Body of pancreas (tissue), 4 donors: ENCODE data around the gene TMEM158. TPM values are rescaled to one million over a fixed set of nuclear protein-coding genes. Genes with fewer than 3 reads are reported as not detected.

Experiments used
- ATAC-seq: fragments of 150-250 bp; one replicate; pipeline ENCODE4 v1.9.1; 2016
- DNase-seq, 4 donors: peaks; one replicate each; pipeline ENCODE4 v3.0.0-alpha.2; 2019
- H3K27ac ChIP-seq, 4 donors: fragments of 200-600 bp; sonication (generic); 1 replicate in 3 of 4; 2 replicates in 1 of 4; pipeline versions ENCODE4 v1.5.1 to v1.6.1; 2016 to 2019; ENCODE audit warnings: mild to moderate bottlenecking in 1 of 4, mixed read lengths in 1 of 4, moderate library complexity in 1 of 4
- H3K27me3 ChIP-seq, 2 donors: fragments of 200-600 bp; sonication (generic); one replicate each; pipeline ENCODE4 v1.6.0; 2016; ENCODE audit warnings: mild to moderate bottlenecking in 1 of 2
- H3K36me3 ChIP-seq, 2 donors: fragments of 200-600 bp; sonication (generic); replicated peaks in 1 of 2; 2 replicates each; pipeline ENCODE4 v1.5.1; 2016; ENCODE audit warnings: low read depth in 2 of 2; ENCODE audit not compliant: insufficient read depth in 1 of 2
- H3K4me1 ChIP-seq: fragments of 200-600 bp; sonication (generic); one replicate; pipeline ENCODE4 v1.6.0; 2016
- H3K4me3 ChIP-seq, 2 donors: fragments of 200-600 bp; sonication (generic); 1 replicate in 1 of 2; 2 replicates in 1 of 2; pipeline ENCODE4 v1.5.1; 2016 to 2019
- H3K9me3 ChIP-seq, 3 donors: fragments of 200-600 bp; sonication (generic); 1 replicate in 2 of 3; 2 replicates in 1 of 3; pipeline ENCODE4 v1.5.1; 2016
- POLR2A ChIP-seq, 3 donors: fragments of 450-650 bp; IDR thresholded peaks; one replicate each; pipeline ENCODE4 v1.6.1; 2016; ENCODE audit warnings: antibody characterized with exemption in 3 of 3, mild to moderate bottlenecking in 2 of 3
- WGBS, 2 donors: methylation state at CpG; one replicate each; pipeline ENCODE4 v1.1.5; 2017; 5-methylcytosine and 5-hydroxymethylcytosine counted together
- intact Hi-C: fragments of 100-400 bp; cut with DNase I; formaldehyde crosslinking; loops from one replicate; pipeline ENCODE4 v1.15.1; 2023
- small RNA-seq: library from RNA; depleted of rRNA; stranded (forward); fragments of <200 nt; gene quantifications from one replicate; pipeline ENCODE3, GENCODE V24; 2016
- total RNA-seq, 2 donors: library from RNA; depleted of rRNA; stranded (reverse); fragments of >200 nt; gene quantifications; one replicate each; pipeline ENCODE4 v1.1.0, GENCODE V29; 2016
- TF ChIP-seq, protein P1 (sequence below), 7 experiments: fragments of 450-650 bp in 4 of 7; fragments of 200-600 bp in 3 of 7; sonication (generic) in 3 of 7; IDR thresholded peaks; one replicate each; pipeline ENCODE4 v1.5.1; 2016 to 2019; ENCODE audit warnings: antibody characterized with exemption in 7 of 7

Gene TMEM158
- total RNA-seq, 2 donors from 2014 or later = 3.1 to 6.9 TPM

DNA sequence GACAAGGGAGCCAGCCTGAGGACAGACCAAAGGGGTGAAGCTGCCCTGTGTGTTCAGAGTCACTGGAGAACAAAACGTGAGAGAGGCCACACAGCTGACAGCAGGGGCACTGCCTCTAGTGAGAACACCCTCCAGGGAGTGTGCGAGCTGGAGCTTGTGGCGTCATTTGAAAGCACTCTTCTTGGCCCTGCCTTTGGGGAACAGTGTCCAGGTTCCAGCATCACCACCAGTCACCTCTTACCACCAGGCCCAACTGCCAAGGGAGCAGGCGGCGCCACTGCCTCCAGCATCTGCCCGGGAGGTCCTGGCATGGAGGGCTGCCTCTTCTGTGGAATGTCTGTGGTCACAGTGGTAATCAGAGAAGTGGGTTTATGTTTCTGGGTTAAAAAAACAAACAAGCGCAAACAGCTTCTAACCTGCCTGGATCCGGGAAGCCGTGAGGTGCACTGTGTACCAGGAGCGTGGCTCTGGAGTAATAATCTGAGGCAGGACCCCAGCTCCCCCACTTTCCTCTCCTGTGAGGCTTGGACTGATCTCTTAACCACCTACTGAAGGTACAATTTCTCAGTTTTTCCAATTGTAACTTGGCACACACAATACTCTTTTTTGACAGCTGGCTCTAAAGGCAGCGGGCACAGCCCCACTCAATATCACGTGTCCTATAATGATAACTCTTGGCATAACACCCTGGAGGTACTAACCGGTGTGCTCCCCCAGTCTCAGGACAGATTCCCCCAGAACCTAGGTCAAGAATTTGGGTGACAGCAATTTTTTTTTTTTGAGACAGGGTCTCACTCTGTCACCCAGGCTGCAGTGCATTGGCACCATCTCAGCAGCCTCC, 47.7 kb downstream of the TMEM158 start:
- Histone ChIP-seq H3K27ac (peak overlapping the region in 1 of 4 donors; percentile 15), H3K27me3 (no peaks in the 10 kb centered on the region), H3K4me3 (no peak overlapping the region), H3K9me3 (no peaks in the 10 kb centered on the region), H3K36me3 (no peaks in the 10 kb centered on the region), H3K4me1 (peaks cover 27% of the 10 kb centered on the region)
- WGBS, 2 donors = 48 to 54% methylated on average over 9 to 12 of the region's 13 CpGs
- TF ChIP-seq, protein P1, sequence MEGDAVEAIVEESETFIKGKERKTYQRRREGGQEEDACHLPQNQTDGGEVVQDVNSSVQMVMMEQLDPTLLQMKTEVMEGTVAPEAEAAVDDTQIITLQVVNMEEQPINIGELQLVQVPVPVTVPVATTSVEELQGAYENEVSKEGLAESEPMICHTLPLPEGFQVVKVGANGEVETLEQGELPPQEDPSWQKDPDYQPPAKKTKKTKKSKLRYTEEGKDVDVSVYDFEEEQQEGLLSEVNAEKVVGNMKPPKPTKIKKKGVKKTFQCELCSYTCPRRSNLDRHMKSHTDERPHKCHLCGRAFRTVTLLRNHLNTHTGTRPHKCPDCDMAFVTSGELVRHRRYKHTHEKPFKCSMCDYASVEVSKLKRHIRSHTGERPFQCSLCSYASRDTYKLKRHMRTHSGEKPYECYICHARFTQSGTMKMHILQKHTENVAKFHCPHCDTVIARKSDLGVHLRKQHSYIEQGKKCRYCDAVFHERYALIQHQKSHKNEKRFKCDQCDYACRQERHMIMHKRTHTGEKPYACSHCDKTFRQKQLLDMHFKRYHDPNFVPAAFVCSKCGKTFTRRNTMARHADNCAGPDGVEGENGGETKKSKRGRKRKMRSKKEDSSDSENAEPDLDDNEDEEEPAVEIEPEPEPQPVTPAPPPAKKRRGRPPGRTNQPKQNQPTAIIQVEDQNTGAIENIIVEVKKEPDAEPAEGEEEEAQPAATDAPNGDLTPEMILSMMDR (IDR thresholded peaks at IDR 0.05) = no peak
- no peak for TF ChIP-seq POLR2A (IDR thresholded peaks at IDR 0.05)
- peak; percentile 40 for ATAC-seq
- peak; percentile 18 to 59 (median 38) for DNase-seq
- intact Hi-C loops = no loop called here

DNA sequence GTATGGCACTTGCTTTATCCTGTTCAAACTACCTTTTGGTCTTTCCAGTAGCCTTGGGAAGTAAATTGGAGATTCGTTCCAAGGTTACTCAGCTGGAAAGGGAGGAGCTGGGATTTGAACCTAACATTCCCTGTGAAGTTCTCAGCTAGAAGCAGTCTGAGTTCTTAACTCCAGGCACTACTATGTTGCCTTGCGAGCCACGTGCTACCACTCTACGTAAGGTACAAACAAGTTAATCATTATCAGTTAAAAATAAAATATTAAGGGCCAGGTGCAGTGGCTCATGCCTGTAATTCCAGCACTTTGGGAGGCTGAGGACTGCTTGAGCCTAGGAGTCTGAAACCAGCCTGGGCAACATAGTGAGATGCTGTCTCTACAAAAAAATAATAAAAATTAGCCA, 49.2 kb downstream of the TMEM158 start:
- intact Hi-C loops = no loop called here
- ATAC-seq (no peak), DNase-seq (peak in 1 of 4 donors; percentile 31)
- 12 to 18% methylated on average over 4 of the region's 4 CpGs for WGBS, 2 donors
- no peak overlapping the region for H3K27ac ChIP-seq
- no peaks in the 10 kb centered on the region for H3K36me3 ChIP-seq
- TF ChIP-seq POLR2A (IDR thresholded peaks at IDR 0.05) = no peak
- TF ChIP-seq, protein P1 (IDR thresholded peaks at IDR 0.05) = no peak
- H3K27me3 ChIP-seq = no peaks in the 10 kb centered on the region
- H3K9me3 ChIP-seq = no peaks in the 10 kb centered on the region
- H3K4me3 ChIP-seq = no peak overlapping the region
- H3K4me1 ChIP-seq = peaks cover 21% of the 10 kb centered on the region

Small RNA genes within 50 kb of the gene (small RNA-seq; reads per million reads assigned to genes)
- gene RF00012 = not detected

Other genes starting within 250 kb of the TMEM158 start
- gene CLEC3B, start 200.0 kb downstream of the TMEM158 start, total RNA-seq = 10 to 100 TPM in 1 of 2 donors, 1 to 10 TPM in 1; 4.9 to 22.1 TPM
- 1 to 10 TPM; 6.2 to 6.3 TPM for gene CDCP1, start 79.9 kb downstream of the TMEM158 start, total RNA-seq
- 10 to 100 TPM in 1 of 2 donors, 1 to 10 TPM in 1; 5.7 to 55.4 TPM for gene LARS2, start 162.3 kb upstream of the TMEM158 start, total RNA-seq